ENCODE data around the gene SEC11A.
A peak's percentile ranks its signal among the peaks of the same experiment; 100 is the strongest.

The SEC11A gene

DNA sequence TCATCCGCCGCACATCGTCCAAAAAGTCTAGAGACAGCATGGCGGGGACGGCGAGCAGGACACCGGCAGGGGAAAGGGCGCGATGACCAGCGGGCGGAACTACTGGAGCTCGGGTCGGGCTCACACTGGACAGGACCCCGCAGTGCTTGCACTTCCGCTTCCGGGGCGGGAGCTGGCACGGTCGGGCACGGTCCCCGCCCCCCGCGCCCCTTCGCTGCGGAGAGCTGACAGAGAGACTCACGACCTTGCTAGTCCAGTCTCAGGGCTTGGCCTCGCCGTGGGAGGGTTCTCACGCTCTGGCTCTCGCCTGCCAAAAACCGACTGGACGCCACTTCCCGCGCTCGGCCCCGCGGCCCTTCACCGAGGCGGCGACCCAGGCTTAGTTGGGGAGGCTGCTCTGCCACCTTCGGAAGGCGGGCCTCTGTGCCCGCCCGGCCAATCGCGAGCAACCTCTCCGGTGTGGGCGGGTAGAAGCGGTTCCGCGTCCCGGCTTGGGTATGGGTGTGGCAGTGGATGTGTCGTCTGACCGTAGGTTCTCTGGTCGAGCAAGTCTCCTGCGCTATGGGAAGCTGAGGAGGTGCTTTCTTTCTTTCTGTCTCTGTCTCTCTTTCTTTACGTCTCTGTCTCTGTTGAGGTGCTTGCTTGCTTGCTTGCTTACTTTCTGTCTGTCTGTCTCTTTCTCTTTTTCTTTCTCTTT lies at the start of gene SEC11A:
Gene SEC11A (minus strand): TSS at position 104 of the 697 bp plus-strand sequence. CDS start 64 bp downstream, at position 40.
- peak within 1 kb of the TSS; percentile 90 for H3K4me3 ChIP-seq (ENCODE audit: low read length)
- TF ChIP-seq, protein P1, sequence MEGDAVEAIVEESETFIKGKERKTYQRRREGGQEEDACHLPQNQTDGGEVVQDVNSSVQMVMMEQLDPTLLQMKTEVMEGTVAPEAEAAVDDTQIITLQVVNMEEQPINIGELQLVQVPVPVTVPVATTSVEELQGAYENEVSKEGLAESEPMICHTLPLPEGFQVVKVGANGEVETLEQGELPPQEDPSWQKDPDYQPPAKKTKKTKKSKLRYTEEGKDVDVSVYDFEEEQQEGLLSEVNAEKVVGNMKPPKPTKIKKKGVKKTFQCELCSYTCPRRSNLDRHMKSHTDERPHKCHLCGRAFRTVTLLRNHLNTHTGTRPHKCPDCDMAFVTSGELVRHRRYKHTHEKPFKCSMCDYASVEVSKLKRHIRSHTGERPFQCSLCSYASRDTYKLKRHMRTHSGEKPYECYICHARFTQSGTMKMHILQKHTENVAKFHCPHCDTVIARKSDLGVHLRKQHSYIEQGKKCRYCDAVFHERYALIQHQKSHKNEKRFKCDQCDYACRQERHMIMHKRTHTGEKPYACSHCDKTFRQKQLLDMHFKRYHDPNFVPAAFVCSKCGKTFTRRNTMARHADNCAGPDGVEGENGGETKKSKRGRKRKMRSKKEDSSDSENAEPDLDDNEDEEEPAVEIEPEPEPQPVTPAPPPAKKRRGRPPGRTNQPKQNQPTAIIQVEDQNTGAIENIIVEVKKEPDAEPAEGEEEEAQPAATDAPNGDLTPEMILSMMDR (IDR thresholded peaks at IDR 0.05; ENCODE audit: insufficient read depth, low read depth, low read length, missing control alignments), result no peak
- peak; percentile 97 for DNase-seq (ENCODE audit: low read depth)

DNA sequence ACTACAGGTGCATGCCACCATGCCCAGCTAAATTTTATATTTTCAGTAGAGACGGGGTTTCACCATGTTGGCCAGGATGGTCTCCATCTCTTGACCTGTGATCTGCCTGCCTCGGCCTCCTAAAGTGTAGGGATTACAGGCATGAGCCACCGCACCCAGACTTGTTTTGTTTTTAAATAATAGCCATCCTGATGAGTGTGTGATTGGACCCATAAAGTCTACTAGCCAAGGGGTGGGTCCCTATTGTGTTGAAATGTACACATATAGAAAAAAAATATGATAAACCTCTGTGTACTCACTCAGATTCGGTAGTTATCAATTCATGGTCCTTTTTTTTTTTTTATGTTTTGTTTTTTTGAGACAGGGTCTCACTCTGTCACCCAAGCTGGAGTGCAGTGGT lies 49.7 kb upstream of the SEC11A start:
- DNase-seq (ENCODE audit: low read depth), result no peak

DNA sequence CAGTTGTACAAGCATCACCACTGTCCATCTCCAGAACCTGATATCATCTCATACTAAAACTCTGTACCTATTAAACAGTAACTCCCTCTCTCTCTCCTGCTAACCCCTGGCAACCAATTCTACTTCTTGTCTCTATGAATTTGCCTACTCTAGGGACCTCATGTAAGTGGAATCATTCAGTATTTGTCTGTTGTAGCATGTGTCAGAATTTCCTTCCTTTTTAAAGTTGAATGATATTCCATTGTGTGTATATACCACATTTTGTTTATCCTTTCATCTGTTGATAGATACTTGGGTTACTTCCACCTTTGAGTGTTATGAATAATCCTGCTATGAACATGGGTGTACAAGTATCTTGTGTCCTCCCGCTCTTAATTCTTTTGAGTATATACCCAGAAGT lies 49.0 kb upstream of the SEC11A start:
- H3K4me3 ChIP-seq (ENCODE audit: low read length), result no peak overlapping the region

More for the DNA sequence above, 49.7 kb upstream of the SEC11A start:
- TF ChIP-seq, protein P1 (IDR thresholded peaks at IDR 0.05; ENCODE audit: insufficient read depth, low read depth, low read length, missing control alignments), result no peak
- H3K4me3 ChIP-seq (ENCODE audit: low read length), result no peak overlapping the region

DNA sequence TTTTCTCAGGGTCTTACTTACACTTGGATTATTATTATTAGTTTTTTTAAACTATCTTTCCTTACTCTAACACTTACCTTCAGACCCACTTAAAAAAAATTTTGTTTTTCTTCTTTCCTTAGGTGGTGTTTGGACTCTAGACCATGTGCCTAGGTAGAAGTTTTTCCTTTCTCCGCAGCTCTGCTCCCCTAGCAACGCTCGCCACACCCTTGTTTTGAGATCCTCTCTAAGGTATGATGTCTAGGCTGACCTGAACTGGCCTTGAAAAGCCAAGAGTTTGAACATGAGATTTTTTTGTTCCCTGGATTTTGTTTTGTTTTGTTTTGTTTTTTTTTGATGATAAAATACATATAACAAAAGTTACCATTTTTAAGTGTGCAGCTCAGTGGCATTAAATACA lies 48.6 kb upstream of the SEC11A start:
- TF ChIP-seq, protein P1 (IDR thresholded peaks at IDR 0.05; ENCODE audit: insufficient read depth, low read depth, low read length, missing control alignments), result no peak
- no peak for DNase-seq (ENCODE audit: low read depth)
- no peak overlapping the region for H3K4me3 ChIP-seq (ENCODE audit: low read length)

More for the DNA sequence above, 49.0 kb upstream of the SEC11A start:
- no peak for DNase-seq (ENCODE audit: low read depth)
- TF ChIP-seq, protein P1 (IDR thresholded peaks at IDR 0.05; ENCODE audit: insufficient read depth, low read depth, low read length, missing control alignments), result no peak

DNA sequence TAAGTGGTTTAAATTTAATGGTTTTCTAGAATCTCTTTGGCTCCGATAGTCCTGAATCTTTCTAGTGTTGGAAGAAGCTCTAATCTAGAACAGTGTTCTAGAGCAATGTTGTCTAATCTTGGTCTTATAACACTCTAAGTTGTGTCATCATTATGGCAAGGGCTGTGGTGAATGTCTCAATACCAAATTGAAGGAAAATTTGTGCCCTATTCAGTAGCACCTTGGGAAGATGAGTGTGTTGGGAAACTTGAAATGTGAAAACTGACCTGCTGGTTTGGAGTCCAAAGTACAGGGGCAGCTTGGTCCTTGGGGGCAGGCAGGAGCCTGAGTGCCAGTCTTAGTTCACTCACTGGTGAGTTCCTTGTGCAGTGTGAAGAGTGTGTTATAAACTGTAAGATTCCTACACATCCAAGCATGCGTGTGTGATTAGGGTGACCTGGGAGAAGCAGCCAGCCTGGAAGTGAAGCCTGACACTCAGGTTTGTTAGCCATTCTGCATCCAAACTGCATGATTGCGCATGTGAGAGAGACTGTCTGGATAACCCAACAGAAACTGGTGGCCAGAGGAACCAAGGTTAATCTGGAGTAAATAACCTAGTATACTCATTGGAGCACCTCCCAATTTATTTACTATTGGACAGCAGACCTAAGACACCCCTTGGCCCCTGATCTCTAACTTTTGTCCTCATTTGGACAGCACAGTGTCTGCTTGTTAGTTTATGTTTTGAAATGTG lies 47.1 kb upstream of the SEC11A start:
- no peak for DNase-seq (ENCODE audit: low read depth)
- no peak overlapping the region for H3K4me3 ChIP-seq (ENCODE audit: low read length)
- TF ChIP-seq, protein P1 (IDR thresholded peaks at IDR 0.05; ENCODE audit: insufficient read depth, low read depth, low read length, missing control alignments), result no peak

DNA sequence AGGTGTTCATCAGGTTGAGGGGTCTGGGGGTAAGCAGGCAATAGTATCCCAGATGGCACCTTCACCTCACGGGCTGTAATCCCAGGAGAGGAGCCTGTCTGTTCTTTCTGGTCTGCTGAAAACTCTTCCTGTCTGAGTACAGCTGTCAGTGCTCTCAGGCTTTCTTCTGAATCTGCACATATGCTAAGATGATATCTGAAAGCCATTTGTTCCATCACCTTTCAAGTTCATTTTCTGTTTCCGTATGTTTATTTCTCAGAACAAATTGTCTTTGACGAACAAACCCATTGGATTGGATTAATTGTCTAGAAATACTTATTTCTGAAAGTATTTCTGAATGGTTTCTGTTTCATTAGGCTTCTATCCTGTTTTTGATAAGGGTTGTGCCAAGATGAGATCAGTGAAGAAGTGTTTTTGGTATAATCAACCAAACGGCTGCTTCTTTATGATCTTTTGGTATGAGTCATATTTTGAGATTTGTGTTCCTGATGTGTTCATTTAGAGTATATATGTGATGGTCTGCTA lies 45.7 kb upstream of the SEC11A start:
- DNase-seq (ENCODE audit: low read depth), result no peak
- TF ChIP-seq, protein P1 (IDR thresholded peaks at IDR 0.05; ENCODE audit: insufficient read depth, low read depth, low read length, missing control alignments), result no peak
- no peak overlapping the region for H3K4me3 ChIP-seq (ENCODE audit: low read length)

Data from epithelial cell of esophagus (primary cell).